Ovary (tissue), 3 donors: Measurements from ENCODE around the gene SIAH3.

Source experiments
- POLR2A ChIP-seq: fragments of 450-650 bp; IDR thresholded peaks from one replicate; pipeline ENCODE4 v1.6.1; 2017; ENCODE audit warnings: antibody characterized with exemption, mild to moderate bottlenecking, moderate library complexity
- TF ChIP-seq, protein P1 (sequence below), 3 donors: fragments of 450-650 bp in 2 of 3; fragments of 200-600 bp in 1 of 3; IDR thresholded peaks; one replicate each; pipeline versions ENCODE4 v1.5.1 to v1.8.0; 2016 to 2022; ENCODE audit warnings: antibody characterized with exemption in 3 of 3, mild to moderate bottlenecking in 1 of 3
- donor health status: DM: no; HTN: no; CAD: no.

DNA sequence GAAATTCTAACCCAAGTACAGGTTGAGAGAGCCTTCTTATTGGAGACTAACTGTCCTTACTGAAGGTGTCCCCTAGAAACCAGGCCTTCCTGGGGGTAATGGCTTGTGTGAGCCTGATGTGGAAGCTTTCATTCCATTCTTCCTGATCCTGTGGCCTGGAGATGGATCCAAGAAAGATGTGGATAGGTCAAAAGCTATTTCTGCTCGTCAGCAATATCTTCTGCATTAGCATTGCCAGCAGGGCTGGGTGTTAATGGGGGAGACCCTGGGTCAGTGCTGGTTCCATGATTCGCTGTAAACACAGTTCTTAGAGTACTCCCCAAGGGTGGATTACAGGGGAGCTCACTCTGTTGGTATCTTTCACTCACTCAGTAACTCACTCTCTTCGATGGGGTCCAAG, 106.6 kb downstream of the SIAH3 start:
- TF ChIP-seq, protein P1, sequence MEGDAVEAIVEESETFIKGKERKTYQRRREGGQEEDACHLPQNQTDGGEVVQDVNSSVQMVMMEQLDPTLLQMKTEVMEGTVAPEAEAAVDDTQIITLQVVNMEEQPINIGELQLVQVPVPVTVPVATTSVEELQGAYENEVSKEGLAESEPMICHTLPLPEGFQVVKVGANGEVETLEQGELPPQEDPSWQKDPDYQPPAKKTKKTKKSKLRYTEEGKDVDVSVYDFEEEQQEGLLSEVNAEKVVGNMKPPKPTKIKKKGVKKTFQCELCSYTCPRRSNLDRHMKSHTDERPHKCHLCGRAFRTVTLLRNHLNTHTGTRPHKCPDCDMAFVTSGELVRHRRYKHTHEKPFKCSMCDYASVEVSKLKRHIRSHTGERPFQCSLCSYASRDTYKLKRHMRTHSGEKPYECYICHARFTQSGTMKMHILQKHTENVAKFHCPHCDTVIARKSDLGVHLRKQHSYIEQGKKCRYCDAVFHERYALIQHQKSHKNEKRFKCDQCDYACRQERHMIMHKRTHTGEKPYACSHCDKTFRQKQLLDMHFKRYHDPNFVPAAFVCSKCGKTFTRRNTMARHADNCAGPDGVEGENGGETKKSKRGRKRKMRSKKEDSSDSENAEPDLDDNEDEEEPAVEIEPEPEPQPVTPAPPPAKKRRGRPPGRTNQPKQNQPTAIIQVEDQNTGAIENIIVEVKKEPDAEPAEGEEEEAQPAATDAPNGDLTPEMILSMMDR (IDR thresholded peaks at IDR 0.05), result no peak
- TF ChIP-seq POLR2A, result no peak
